NCI-H460 (cell line): ENCODE measurements around the gene EZR. TPM values are rescaled to one million over a fixed set of nuclear protein-coding genes. Genes with fewer than 3 reads are reported as not detected.
"Not testable (repeated sequence)": the region's sequence is repeated elsewhere in the genome, so short reads cannot be mapped to it uniquely, and the experiment has no call there.

Experiments used
- DNase-seq: peaks from one replicate; pipeline ENCODE4 v3.0.0-alpha.2; 2016; ENCODE audit warnings: low read depth; ENCODE audit errors: extremely low read depth
- total RNA-seq: library from RNA; depleted of rRNA; stranded (reverse); fragments of >200 nt; shearing (Covaris generic); gene quantifications from 2 replicates; pipeline ENCODE4 v1.2.3, GENCODE V29; 2014

The EZR gene
- total RNA-seq, 1 experiment from 2014 or later: 231 TPM

DNA sequence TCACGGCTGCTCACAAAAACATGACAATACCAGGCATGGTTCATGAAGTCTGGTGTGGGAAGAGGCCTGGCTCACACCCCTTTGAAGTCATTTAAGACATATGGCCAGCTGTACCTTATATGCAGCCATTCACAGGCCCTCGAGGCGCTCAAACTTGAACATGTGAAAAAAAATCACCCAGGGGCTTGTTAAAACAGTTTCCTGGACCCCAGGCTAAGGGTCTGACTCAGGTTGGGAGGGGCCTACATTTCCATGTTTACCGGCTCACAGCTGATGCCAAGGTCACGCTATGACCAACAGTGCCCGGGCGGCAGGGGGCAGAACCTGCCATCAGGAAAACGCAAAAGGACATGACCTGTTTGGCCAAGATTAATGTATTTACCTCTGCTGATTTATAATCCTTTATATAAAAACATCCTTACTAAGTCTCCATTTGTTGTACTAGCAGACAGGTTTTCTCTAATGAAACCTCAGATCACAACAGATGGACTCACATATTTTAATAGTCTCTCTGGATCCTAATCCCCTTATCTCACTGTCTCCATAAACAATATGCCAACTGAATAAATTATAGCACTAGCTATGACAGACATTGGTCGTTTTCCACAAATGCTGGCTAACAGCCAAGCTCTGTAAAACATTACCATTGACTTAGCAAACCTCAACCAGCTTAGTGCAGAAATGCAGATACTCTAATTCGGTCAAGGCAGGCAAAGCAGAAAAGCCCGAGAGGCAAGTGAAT lies 19.9 kb downstream of the EZR start:
- no peak for DNase-seq

DNA sequence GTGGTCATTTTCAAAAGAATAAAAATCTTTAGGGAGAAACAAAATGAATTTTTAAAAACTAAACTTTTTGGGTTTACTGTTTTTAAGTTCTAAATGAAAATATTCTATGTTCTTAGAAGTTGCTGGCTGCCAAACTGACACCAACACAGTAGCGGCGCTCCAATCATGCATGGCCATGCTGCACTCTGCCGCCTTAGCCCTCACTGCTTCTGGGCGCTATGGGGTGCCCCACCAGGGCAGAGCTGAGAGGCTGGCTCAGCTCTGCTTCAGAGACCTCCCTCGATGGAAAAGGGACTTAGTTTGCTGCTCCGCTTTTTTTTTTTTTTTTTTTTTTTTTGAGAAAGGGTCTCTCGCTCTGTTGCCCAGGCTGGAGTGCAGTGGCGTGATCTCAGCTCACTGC lies 20.9 kb downstream of the EZR start:
- no peak for DNase-seq

DNA sequence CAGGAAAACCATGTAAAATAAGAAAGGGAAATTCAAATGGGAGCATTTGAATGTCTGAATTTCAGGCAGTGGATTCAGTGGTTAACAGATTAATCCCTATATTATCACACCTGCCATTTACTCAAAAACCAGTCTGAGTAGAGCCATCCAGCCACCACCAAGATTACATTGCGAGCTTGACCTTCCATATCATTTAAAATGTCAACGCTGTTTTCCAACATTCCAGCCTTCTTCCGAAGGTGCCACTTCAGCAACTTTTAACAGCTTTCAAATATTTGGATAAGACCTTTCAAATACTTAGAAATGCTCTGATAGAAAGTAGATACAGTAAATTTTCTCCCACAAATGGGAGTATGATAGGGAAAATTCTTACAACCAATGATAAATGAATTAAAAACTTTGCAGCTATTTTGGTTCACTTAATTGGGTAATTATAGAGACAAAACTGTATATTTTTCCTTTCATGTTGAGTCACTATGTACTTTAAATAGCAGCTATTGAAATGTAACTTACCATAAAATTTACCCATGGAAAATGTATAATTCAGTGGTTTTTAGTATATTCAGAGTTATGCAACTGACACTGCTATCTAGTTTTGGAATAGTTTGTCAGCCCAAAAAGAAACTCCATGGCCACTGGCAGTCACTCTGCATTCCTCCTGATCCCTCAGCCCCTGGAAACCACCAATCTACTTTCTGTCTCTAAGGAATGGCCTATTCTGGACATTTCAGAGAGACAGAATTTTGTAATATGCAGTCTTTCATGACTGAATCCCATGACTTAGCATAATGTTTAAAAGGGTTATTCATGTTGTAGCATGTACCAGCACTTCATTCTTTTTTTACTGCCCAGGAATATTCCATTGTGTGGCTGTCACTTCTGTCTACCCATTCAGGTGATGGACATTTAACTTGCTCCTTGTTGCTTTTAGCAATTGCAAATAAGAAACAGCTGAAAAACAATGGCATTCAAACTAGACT lies 21.5 kb downstream of the EZR start:
- DNase-seq: no peak

DNA sequence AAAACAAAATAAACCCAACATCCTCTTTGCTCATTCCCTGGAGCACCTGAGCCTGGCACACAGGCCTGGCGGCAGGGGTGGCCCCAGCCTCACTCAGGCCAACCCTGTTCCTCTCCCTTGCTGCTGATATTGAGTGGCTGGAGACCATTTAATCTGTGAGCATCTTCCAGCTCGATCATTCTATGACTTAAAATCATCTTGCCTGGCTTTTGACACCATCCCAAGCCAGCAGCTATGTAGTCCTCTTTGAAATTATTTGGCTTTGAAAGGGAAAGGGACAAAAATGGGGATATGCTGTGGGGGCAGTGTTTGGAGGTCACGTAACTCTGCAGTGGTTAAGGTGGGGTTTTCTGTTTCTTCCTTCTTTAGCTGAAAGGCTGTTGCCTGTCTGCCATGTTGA lies 22.8 kb downstream of the EZR start:
- no peak for DNase-seq

- DNase-seq: no peak
Observed at GRCh38 chr6:158795516-158795915, 23.7 kb downstream of the EZR start.

GRCh38 chr6:158793432-158793831 lies 25.7 kb downstream of the EZR start:
- peak; percentile 57 for DNase-seq

GRCh38 chr6:158792505-158792904 lies 26.7 kb downstream of the EZR start:
- not testable (repeated sequence) for DNase-seq

GRCh38 chr6:158791274-158791855 lies 27.8 kb downstream of the EZR start:
- DNase-seq: no peak

- DNase-seq: no peak
Observed at GRCh38 chr6:158789115-158789917, 29.9 kb downstream of the EZR start.

- DNase-seq: no peak
Observed at GRCh38 chr6:158787395-158787794, 31.8 kb downstream of the EZR start.

DNA sequence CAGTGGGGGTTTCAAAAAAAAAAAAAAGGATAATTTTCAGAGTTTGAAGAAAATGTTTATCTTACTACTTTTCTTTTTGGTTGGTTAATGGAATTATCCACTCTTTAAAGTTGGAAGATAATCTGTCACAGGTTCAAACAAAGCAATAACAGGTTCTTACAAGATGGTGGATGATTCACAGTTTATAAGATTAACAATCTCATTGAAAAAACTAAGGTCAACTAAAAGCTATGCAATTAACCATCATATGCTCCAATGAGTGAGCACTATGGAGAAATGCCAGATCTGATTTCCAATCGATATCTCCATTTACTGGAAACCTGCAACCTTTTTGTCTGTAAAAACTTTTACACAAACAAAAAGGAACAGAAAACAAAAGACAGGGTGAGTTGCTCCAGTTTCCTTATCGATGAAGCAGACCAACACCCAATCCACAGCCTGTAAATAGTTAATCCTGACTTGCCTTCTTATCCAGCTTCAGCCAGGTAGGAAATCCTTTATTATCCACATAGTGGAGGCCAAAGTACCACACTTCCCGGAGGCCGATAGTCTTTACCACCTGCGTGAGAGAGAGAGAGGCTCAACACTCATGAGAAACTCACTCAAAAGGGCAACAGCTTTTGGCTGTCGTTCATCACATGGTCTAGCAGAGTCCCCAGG lies 32.4 kb downstream of the EZR start:
- DNase-seq: no peak

GRCh38 chr6:158785036-158785435 lies 34.1 kb downstream of the EZR start:
- DNase-seq: no peak

DNA sequence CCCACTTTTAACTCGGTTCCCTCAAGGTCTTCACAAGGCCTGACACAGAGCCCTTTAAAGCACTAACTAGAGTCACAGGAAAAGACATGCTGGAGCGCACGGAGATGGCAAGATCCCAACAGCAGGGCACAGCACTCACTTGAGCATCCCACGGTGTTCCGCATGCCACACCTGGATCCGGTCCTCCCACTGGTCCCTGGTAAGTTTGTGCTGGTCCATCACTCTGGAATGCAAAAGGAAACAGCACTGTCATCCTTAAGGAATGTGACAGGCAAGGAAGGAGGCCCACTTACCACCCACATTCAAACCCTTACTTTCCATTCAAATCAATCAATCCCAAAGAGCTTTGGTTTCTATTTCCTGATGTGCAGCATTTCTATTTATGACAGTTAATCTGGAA lies 34.7 kb downstream of the EZR start:
- DNase-seq: no peak

GRCh38 chr6:158783851-158784250 lies 35.3 kb downstream of the EZR start:
- no peak for DNase-seq

GRCh38 chr6:158783167-158783450 lies 36.1 kb downstream of the EZR start:
- DNase-seq: no peak

DNA sequence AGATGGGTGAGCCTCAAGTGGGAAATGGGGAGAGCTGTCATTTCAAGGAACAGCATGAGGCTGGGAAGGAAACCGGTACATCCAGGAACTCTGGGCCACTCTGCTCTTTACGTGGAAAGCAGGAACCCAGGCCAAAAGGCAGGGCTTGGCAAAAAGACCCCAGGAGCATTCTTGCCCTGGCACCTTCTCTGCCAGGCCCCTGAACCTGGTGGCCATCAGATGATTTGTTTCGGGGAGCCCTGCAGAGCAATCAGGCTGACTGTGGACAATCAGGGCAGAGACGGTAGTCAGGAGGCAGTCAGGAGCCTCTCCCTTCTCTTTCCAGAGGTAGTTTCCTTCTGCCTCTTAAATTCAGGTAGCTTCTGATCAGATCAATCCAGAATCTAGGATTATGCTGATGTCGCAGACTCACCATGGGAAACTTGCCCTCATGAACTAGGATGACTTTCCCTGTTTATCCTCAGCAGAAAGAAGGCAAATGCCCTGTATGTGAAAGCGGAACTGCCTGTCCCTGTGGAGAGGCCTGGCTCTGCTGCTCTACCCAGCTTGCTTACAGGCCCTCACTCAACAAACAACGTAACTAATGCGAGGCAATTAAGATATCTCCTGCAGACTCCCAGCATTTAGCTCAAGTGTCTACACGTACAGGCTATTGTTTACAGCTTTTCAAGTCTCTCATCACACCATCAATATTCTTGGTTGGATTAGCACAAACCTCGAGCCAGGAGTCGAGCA lies 36.6 kb downstream of the EZR start:
- no peak for DNase-seq

DNA sequence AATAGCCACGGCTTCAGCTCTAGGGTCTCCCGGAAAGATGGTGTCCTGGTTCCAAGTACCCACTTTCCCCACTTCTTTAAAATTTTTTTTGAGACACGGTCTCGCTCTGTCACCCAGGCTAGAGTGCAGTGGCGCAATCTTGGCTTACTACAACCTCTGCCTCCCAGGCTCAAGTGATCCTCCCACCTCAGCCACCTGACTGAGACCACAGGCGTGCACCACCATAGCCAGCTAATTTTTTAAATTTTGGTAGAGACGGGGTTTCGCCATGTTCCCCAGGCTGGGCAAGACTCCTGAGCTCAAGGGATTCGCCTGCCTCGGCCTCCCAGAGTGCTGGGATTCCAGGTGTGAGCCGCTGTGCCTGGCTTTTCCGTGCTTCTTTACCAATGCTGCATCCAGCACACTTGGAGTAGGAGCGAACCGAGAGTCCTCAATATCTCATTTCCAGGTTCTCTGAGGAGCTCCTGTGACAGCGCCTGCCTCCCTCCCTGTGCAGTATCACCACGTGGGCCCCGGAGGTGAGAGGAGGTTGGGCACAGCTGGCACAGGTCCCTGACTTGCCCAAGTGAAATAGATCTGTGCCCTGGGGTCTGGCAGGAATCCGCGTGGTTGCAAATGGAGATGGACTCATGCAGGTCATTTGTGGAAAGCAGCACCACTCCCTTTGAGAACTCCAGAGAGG lies 37.3 kb downstream of the EZR start:
- no peak for DNase-seq

- DNase-seq: no peak
Observed at GRCh38 chr6:158780988-158781691, 38.0 kb downstream of the EZR start.
